ENCODE measurements around the gene TRIM51. TPM values are rescaled to one million over a fixed set of nuclear protein-coding genes. Genes with fewer than 3 reads are reported as not detected.

Gene TRIM51
- total RNA-seq, 1 experiment from 2014 or later, result not detected

DNA sequence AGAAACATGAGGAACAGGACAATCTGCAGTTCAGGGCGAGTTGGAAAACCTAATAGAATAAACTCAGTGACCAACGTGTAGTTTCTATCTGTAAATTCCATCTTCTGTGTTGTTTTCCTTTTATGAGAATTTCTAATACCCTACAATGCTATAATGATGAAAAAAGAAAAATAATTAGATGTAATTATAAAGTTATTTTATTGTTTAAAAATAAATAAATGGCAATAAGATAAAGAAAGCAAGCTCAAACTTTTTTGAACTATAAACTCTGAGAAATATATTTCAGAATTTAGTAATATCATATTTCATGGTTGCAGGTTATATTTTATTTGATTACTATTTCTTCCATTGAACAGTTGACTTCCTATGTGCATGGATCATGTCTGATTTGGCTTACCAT is 53.2 kb downstream of the TRIM51 start, which contains the start of gene OR5I1:
Gene OR5I1 (minus strand): TSS at position 101 of the 400 bp plus-strand sequence. CDS start 0 bp downstream, at position 101.
- Histone ChIP-seq H3K4me2 (ENCODE audit: low read length) (no peak within 1 kb of the TSS), H3K9ac (ENCODE audit: low read length) (no peak within 1 kb of the TSS), H2AFZ (ENCODE audit: low read depth, low read length, poor library complexity, severe bottlenecking) (no peak within 1 kb of the TSS), H3K27me3 (ENCODE audit: insufficient read depth, low read length) (no peaks in the 10 kb centered on the region), H3K9me3 (ENCODE audit: control insufficient read depth in 1 of 2, insufficient read depth in 1 of 2, low read depth in 1 of 2, low read length in 2 of 2) (peaks cover 0 to 11% of the 10 kb centered on the region in 2 experiments; a peak in 2 of 4 replicates), H3K4me1 (ENCODE audit: control insufficient read depth in 1 of 2, insufficient read depth in 2 of 2, low read length in 2 of 2) (no peaks in the 10 kb centered on the region), H3K79me2 (ENCODE audit: insufficient read depth, low read length) (no peaks in the 10 kb centered on the region), H3K27ac (ENCODE audit: low read depth, low read length) (no peak within 1 kb of the TSS), H3K9me2 (ENCODE audit: insufficient read depth) (no peaks in the 10 kb centered on the region), H3K36me3 (ENCODE audit: control insufficient read depth in 1 of 2, insufficient read depth in 2 of 2, low read length in 2 of 2) (no peaks in the 10 kb centered on the region), H3K4me3 (replicated peaks in 1 of 2; ENCODE audit: low read depth in 1 of 2, low read length in 2 of 2) (no peak within 1 kb of the TSS), H4K20me1 (ENCODE audit: insufficient read depth) (no peaks in the 10 kb centered on the region)
- ChIA-PET POLR2A (no interaction called here), CTCF (no interaction called here), RAD21 (ENCODE audit: low non-redundant PET in 1 of 2, low total read pairs in 2 of 2, uncharacterized antibody in 2 of 2, unreplicated experiment in 2 of 2) (no interaction called here)
- TF ChIP-seq EZH2 (IDR thresholded peaks at IDR 0.05) (no peak), CBX3 (IDR thresholded peaks at IDR 0.05; ENCODE audit: low read depth) (no peak), SIN3A (IDR thresholded peaks at IDR 0.05; ENCODE audit: low read depth) (no peak), ELF1 (IDR thresholded peaks at IDR 0.05; ENCODE audit: borderline replicate concordance, low read depth) (no peak), ZFX (IDR thresholded peaks at IDR 0.05) (no peak), EGR1 (IDR thresholded peaks at IDR 0.05; ENCODE audit: low read depth) (no peak), YY1 (IDR thresholded peaks at IDR 0.05; ENCODE audit: extremely low read depth, insufficient replicate concordance, low read depth, low read length) (no peak), RAD21 (IDR thresholded peaks at IDR 0.05; ENCODE audit: low read depth) (no peak), TCF7L2 (IDR thresholded peaks at IDR 0.05; ENCODE audit: borderline replicate concordance, extremely low read depth, insufficient read depth, insufficient read length) (no peak), JUND (IDR thresholded peaks at IDR 0.05) (no peak)
- TF ChIP-seq, protein P1, sequence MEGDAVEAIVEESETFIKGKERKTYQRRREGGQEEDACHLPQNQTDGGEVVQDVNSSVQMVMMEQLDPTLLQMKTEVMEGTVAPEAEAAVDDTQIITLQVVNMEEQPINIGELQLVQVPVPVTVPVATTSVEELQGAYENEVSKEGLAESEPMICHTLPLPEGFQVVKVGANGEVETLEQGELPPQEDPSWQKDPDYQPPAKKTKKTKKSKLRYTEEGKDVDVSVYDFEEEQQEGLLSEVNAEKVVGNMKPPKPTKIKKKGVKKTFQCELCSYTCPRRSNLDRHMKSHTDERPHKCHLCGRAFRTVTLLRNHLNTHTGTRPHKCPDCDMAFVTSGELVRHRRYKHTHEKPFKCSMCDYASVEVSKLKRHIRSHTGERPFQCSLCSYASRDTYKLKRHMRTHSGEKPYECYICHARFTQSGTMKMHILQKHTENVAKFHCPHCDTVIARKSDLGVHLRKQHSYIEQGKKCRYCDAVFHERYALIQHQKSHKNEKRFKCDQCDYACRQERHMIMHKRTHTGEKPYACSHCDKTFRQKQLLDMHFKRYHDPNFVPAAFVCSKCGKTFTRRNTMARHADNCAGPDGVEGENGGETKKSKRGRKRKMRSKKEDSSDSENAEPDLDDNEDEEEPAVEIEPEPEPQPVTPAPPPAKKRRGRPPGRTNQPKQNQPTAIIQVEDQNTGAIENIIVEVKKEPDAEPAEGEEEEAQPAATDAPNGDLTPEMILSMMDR (IDR thresholded peaks at IDR 0.05 in 2 of 3, conservative IDR thresholded peaks at IDR 0.05 in 1 of 3; ENCODE audit: borderline replicate concordance in 1 of 3, insufficient read depth in 1 of 3, low read depth in 2 of 3, low read length in 2 of 3), result no peak
- no TSS peak for BruUV-seq (replicated peaks)
- ATAC-seq (no peak), DNase-seq (ENCODE audit: low read depth, low spot score) (no peak)
- intact Hi-C loops (cut with micrococcal nuclease), result no loop called here

Other genes with a start within 250 kb of the TRIM51 start
- gene OR4P4, start 248.2 kb upstream of the TRIM51 start, total RNA-seq (2021; ENCODE audit: unreplicated experiment), result not detected
- gene OR4S2, start 235.0 kb upstream of the TRIM51 start, total RNA-seq (2021; ENCODE audit: unreplicated experiment), result not detected
- not detected for gene OR4C6, start 221.1 kb upstream of the TRIM51 start, total RNA-seq (2021; ENCODE audit: unreplicated experiment)
- gene OR5D13, start 109.9 kb upstream of the TRIM51 start, total RNA-seq (2021; ENCODE audit: unreplicated experiment), result not detected
- not detected for gene OR5D14, start 87.7 kb upstream of the TRIM51 start, total RNA-seq (2021; ENCODE audit: unreplicated experiment)
- gene OR5L1, start 71.9 kb upstream of the TRIM51 start, total RNA-seq (2021; ENCODE audit: unreplicated experiment), result not detected
- gene OR5D18, start 63.7 kb upstream of the TRIM51 start, total RNA-seq (2021; ENCODE audit: unreplicated experiment), result not detected
- not detected for gene OR5L2, start 56.1 kb upstream of the TRIM51 start, total RNA-seq (2021; ENCODE audit: unreplicated experiment)
- gene OR5D16, start 44.5 kb upstream of the TRIM51 start, total RNA-seq (2021; ENCODE audit: unreplicated experiment), result not detected
- not detected for gene OR5W2, start 31.3 kb downstream of the TRIM51 start, total RNA-seq (2021; ENCODE audit: unreplicated experiment)
- gene OR5I1, start 53.1 kb downstream of the TRIM51 start, total RNA-seq (2021; ENCODE audit: unreplicated experiment), result not detected
- gene OR10AG1, start 86.6 kb downstream of the TRIM51 start, total RNA-seq (2021; ENCODE audit: unreplicated experiment), result not detected
- gene OR5F1, start 111.3 kb downstream of the TRIM51 start, total RNA-seq (2021; ENCODE audit: unreplicated experiment), result not detected
- gene OR5AS1, start 144.4 kb downstream of the TRIM51 start, total RNA-seq (2021; ENCODE audit: unreplicated experiment), result not detected
- gene OR8I2, start 210.0 kb downstream of the TRIM51 start, total RNA-seq (2021; ENCODE audit: unreplicated experiment), result not detected
- not detected for gene OR8H2, start 220.4 kb downstream of the TRIM51 start, total RNA-seq (2021; ENCODE audit: unreplicated experiment)
- gene OR8H3, start 239.1 kb downstream of the TRIM51 start, total RNA-seq (2021; ENCODE audit: unreplicated experiment), result not detected

Measured in HCT116 (cell line).